GM12875 (cell line): ENCODE data around the gene SEPTIN11.

Experiments used
- H3K4me3 ChIP-seq: one replicate; pipeline ENCODE4 v1.5.1; 2011; ENCODE audit warnings: low read depth, low read length, control low read depth
- CTCF ChIP-seq: IDR thresholded peaks from 2 replicates; pipeline ENCODE4 v1.5.1; 2011; ENCODE audit warnings: low read depth, mild to moderate bottlenecking, control low read depth, inconsistent platforms, low read length, moderate library complexity, borderline replicate concordance; ENCODE audit not compliant: insufficient read depth

The SEPTIN11 gene

GRCh38 chr4:76996445-76996844, 46.9 kb downstream of the SEPTIN11 start:
- TF ChIP-seq CTCF: no peak
- no peak overlapping the region for H3K4me3 ChIP-seq

GRCh38 chr4:76997077-76997476, 47.5 kb downstream of the SEPTIN11 start:
- no peak for TF ChIP-seq CTCF

GRCh38 chr4:76997532-76997931, 48.0 kb downstream of the SEPTIN11 start:
- TF ChIP-seq CTCF: no peak
- H3K4me3 ChIP-seq: no peak overlapping the region

More at GRCh38 chr4:76997077-76997476, 47.5 kb downstream of the SEPTIN11 start:
- H3K4me3 ChIP-seq: no peak overlapping the region

- TF ChIP-seq CTCF: no peak
- no peak overlapping the region for H3K4me3 ChIP-seq
These were observed 48.8 kb downstream of the SEPTIN11 start for GRCh38 chr4:76998251-76998901.
